WTC11 (cell line): ENCODE data around the gene MIPOL1.

Source experiments
- CREB1 ChIP-seq: sonication (generic); formaldehyde crosslinking; IDR thresholded peaks from 2 replicates; pipeline ENCODE4 v1.8.0; 2023; ENCODE audit warnings: mild to moderate bottlenecking, missing genetic modification reagents
- SMAD3 ChIP-seq: sonication (generic); formaldehyde crosslinking; IDR thresholded peaks from 2 replicates; pipeline ENCODE4 v1.8.0; 2022; ENCODE audit warnings: missing genetic modification reagents, mild to moderate bottlenecking, borderline replicate concordance
- SP1 ChIP-seq: sonication (generic); formaldehyde crosslinking; conservative IDR thresholded peaks from 2 replicates; pipeline ENCODE4 v1.8.1; 2022; ENCODE audit warnings: missing genetic modification reagents
- TF ChIP-seq, protein P1 (sequence below): fragments of 200-600 bp; IDR thresholded peaks from 2 replicates; pipeline ENCODE4 v1.8.0; 2022; ENCODE audit warnings: antibody characterized with exemption
- TF ChIP-seq, protein P2 (sequence below): fragments of 250-450 bp; sonication (Bioruptor Pico); IDR thresholded peaks from 2 replicates; pipeline ENCODE4 v1.8.0; 2021; ENCODE audit warnings: mild to moderate bottlenecking

DNA sequence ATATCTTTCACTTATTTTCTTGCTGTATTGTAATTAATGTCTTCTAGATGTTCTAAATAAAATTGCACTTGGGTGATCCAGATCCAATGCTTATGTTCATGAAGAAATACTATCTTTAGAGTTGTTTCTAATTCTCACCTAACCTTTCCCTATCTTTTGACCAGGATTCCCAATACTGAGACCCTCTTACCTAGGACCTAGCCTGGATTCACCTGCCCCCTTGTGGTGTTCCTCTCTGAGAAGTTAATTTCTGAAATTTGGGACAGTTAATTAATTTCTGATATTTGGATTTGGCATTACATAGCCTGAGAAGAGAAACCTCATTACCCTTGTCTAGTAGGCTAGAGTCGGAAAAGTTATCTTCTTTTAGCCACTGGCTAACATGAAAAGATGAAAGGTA lies 367.8 kb downstream of the MIPOL1 start:
- TF ChIP-seq, protein P1, sequence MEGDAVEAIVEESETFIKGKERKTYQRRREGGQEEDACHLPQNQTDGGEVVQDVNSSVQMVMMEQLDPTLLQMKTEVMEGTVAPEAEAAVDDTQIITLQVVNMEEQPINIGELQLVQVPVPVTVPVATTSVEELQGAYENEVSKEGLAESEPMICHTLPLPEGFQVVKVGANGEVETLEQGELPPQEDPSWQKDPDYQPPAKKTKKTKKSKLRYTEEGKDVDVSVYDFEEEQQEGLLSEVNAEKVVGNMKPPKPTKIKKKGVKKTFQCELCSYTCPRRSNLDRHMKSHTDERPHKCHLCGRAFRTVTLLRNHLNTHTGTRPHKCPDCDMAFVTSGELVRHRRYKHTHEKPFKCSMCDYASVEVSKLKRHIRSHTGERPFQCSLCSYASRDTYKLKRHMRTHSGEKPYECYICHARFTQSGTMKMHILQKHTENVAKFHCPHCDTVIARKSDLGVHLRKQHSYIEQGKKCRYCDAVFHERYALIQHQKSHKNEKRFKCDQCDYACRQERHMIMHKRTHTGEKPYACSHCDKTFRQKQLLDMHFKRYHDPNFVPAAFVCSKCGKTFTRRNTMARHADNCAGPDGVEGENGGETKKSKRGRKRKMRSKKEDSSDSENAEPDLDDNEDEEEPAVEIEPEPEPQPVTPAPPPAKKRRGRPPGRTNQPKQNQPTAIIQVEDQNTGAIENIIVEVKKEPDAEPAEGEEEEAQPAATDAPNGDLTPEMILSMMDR, result peak; percentile 23; the same call in 1 of the 2 replicates
- TF ChIP-seq SMAD3 (no peak), SP1 (CRISPR knock-in tag) (no peak), CREB1 (CRISPR knock-in tag) (no peak)
- TF ChIP-seq, protein P2, sequence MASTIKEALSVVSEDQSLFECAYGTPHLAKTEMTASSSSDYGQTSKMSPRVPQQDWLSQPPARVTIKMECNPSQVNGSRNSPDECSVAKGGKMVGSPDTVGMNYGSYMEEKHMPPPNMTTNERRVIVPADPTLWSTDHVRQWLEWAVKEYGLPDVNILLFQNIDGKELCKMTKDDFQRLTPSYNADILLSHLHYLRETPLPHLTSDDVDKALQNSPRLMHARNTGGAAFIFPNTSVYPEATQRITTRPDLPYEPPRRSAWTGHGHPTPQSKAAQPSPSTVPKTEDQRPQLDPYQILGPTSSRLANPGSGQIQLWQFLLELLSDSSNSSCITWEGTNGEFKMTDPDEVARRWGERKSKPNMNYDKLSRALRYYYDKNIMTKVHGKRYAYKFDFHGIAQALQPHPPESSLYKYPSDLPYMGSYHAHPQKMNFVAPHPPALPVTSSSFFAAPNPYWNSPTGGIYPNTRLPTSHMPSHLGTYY (CRISPR knock-in tag), result no peak
